DOHH2 (cell line): ENCODE results near the gene UTS2B.

Source experiments
- CTCF ChIP-seq: fragments of 200-600 bp; sonication (generic); IDR thresholded peaks from one replicate; pipeline ENCODE4 v1.5.1; 2014; ENCODE audit warnings: antibody characterized with exemption, mild to moderate bottlenecking, low read depth, low read length; ENCODE audit not compliant: poor library complexity, severe bottlenecking
- EZH2phosphoT487 ChIP-seq: fragments of 200-600 bp; sonication (generic); IDR thresholded peaks from 2 replicates; pipeline ENCODE4 v1.6.1; 2017; ENCODE audit warnings: borderline replicate concordance, mild to moderate bottlenecking, antibody characterized with exemption, low read length, moderate library complexity, mixed read lengths

GRCh38 chr3:191255156-191255555 is 75.2 kb downstream of the UTS2B start:
- no peak for TF ChIP-seq CTCF
- no peak for TF ChIP-seq EZH2phosphoT487
